HG03460 (cell line): ENCODE results near the gene TOMM34.

Experiments
- ATAC-seq: cut with Tn5 transposase; IDR thresholded peaks from one replicate; pipeline ENCODE4 v1.9.1; 2021; ENCODE audit not compliant: unreplicated experiment

The TOMM34 gene

GRCh38 chr20:44936510-44936909 is 23.7 kb downstream of the TOMM34 start:
- no peak for ATAC-seq

- ATAC-seq, result no peak
Observed at GRCh38 chr20:44932916-44933315, 27.3 kb downstream of the TOMM34 start.

GRCh38 chr20:44931911-44932310 is 28.3 kb downstream of the TOMM34 start:
- ATAC-seq, result no peak

- ATAC-seq, result no peak
Observed at GRCh38 chr20:44930517-44931168, 29.6 kb downstream of the TOMM34 start.

GRCh38 chr20:44928595-44928994 is 31.6 kb downstream of the TOMM34 start:
- ATAC-seq, result no peak

- ATAC-seq, result no peak
Observed at GRCh38 chr20:44924541-44924940, 35.7 kb downstream of the TOMM34 start.

GRCh38 chr20:44921447-44921846 is 38.8 kb downstream of the TOMM34 start:
- no peak for ATAC-seq

- ATAC-seq, result no peak
Observed at GRCh38 chr20:44918761-44919160, 41.4 kb downstream of the TOMM34 start.

GRCh38 chr20:44918342-44918741 is 41.9 kb downstream of the TOMM34 start:
- no peak for ATAC-seq

- no peak for ATAC-seq
Observed at GRCh38 chr20:44917399-44917798, 42.8 kb downstream of the TOMM34 start.

- no peak for ATAC-seq
Observed at GRCh38 chr20:44916586-44916985, 43.6 kb downstream of the TOMM34 start.

GRCh38 chr20:44914924-44915323 is 45.3 kb downstream of the TOMM34 start:
- no peak for ATAC-seq

GRCh38 chr20:44912189-44912588 is 48.0 kb downstream of the TOMM34 start:
- no peak for ATAC-seq

- no peak for ATAC-seq
Observed at GRCh38 chr20:44911264-44911921, 48.8 kb downstream of the TOMM34 start.

- ATAC-seq, result no peak
Observed at GRCh38 chr20:44910690-44911262, 49.4 kb downstream of the TOMM34 start.

- ATAC-seq, result peak; percentile 83
Observed at GRCh38 chr20:44909872-44910689, 50.1 kb downstream of the TOMM34 start, which contains the start of gene PABPC1L. TSS of gene PABPC1L (plus strand) at chr20:44910060. CDS start at chr20:44910144, 84 bp downstream.

GRCh38 chr20:44908987-44909871 is 51.0 kb downstream of the TOMM34 start:
- ATAC-seq, result no peak

- ATAC-seq, result no peak
Observed at GRCh38 chr20:44904377-44904776, 55.8 kb downstream of the TOMM34 start.

- ATAC-seq, result no peak
Observed at GRCh38 chr20:44901974-44902373, 58.2 kb downstream of the TOMM34 start.

GRCh38 chr20:44900231-44900854 is 59.9 kb downstream of the TOMM34 start:
- no peak for ATAC-seq
